Measurements from ENCODE around the gene RABGEF1.

DNA sequence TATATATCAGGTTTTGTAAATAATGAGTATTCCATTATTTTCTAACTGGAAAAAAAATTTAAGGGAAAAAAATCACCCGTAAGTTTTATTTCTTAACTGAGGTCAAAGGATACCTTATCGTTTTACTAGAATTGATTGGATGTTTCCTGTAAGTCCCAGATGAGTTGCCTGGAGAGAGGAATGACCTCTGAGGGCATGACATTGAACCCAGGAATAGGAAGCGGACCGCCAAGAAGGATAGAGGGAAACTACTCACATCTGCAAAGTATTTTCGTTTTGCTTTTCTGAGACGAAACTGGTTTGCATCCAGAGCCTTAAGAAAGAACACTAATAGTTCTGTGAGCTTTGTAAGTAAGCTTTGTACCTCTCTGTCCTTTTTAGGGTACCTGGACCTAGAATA, 17.4 kb downstream of the RABGEF1 start:
- no peak for TF ChIP-seq ZNF274 (IDR thresholded peaks at IDR 0.05; ENCODE audit: low read depth, low read length)
- no peak for TF ChIP-seq YY1 (IDR thresholded peaks at IDR 0.05; ENCODE audit: insufficient read depth, insufficient read length)
